HUES64 (cell line): Measurements from ENCODE around the gene MGAT4A.

ENCODE experiments used
- H3K27ac ChIP-seq: 2 replicates; pipeline ENCODE4 v1.7.0; 2013; ENCODE audit warnings: low read depth, low read length, inconsistent platforms
- H3K27me3 ChIP-seq: 2 replicates; pipeline ENCODE4 v1.6.1; 2013; ENCODE audit warnings: mild to moderate bottlenecking, low read length; ENCODE audit not compliant: insufficient read depth
- H3K36me3 ChIP-seq: 2 replicates; pipeline ENCODE4 v1.6.1; 2013; ENCODE audit warnings: mild to moderate bottlenecking, low read length; ENCODE audit not compliant: insufficient read depth
- H3K4me1 ChIP-seq: 2 replicates; pipeline ENCODE4 v1.6.1; 2013; ENCODE audit warnings: mild to moderate bottlenecking, low read length, moderate library complexity; ENCODE audit not compliant: insufficient read depth
- H3K4me3 ChIP-seq: 2 replicates; pipeline ENCODE4 v1.5.1; 2013; ENCODE audit warnings: mild to moderate bottlenecking, low read length, moderate library complexity
- H3K9ac ChIP-seq: 2 replicates; pipeline ENCODE4 v1.6.1; 2013; ENCODE audit warnings: mild to moderate bottlenecking, low read depth, low read length
- H3K9me3 ChIP-seq: 2 replicates; pipeline ENCODE4 v1.6.1; 2013; ENCODE audit warnings: low read depth, low read length; ENCODE audit not compliant: insufficient read depth
- WGBS: fragments of 150-250, 120-280 bp; methylation state at CpG from one replicate; pipeline ENCODE4 v1.1.7; 2013; ENCODE audit warnings: missing lambda C conversion rate; 5-methylcytosine and 5-hydroxymethylcytosine counted together

MGAT4A gene

DNA sequence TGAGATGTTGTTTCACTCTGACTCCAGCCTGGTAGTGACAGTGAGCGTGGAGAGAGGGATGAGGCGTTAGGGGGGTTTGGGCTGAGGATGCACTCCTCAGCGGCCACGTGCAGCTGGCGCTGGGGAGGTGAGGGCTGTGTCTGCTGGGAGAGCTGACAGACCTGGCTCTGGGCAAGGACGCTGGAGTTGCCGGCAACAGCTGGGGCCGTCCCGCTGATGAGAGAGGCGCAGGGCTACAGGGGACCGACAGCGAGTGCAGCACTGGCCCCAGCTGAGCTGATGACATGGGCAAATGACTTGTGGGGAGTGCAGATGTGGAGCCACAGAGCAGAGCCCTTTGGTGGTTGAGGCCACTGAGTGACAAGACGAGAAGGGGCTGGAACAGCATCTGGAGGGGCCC is 161.0 kb downstream of the MGAT4A start:
- WGBS = 96% methylated on average over 13 of the region's 13 CpGs
- Histone ChIP-seq H3K9me3 (no peaks in the 10 kb centered on the region), H3K4me3 (no peak overlapping the region), H3K27me3 (no peaks in the 10 kb centered on the region), H3K27ac (no peak overlapping the region), H3K9ac (no peak overlapping the region), H3K4me1 (no peaks in the 10 kb centered on the region), H3K36me3 (peaks cover 56% of the 10 kb centered on the region)

DNA sequence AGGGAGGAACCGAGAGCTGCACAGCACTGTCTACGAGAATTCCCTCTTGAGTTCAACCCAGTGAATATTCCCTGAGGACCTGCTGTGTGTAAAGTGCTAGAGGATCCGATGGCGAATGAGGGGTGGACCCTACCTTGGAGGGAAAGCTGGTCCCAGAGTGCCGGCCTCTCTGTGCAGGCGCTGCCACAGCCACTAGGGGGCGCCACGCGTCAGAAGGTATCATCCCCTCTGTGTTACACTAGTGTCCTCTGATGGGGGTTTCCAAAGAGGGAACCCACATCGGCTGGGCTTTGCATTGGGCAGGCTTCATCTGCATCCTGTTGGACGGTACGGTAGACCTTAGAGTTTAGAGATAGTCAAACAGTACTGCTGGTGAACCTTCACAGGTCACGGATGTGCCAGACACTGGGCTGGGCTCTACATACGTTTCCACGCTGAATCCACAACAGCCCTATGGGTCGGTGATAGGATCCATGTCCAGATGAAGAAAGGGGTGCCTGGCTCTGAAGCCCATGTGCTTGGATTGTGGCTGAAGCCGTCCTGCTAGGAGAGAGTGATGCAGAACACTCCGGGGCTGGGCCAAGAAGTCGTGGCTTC is 161.6 kb downstream of the MGAT4A start:
- H3K36me3 ChIP-seq = peaks cover 62% of the 10 kb centered on the region
- H3K27ac ChIP-seq = no peak overlapping the region
- H3K4me3 ChIP-seq = no peak overlapping the region
- H3K9ac ChIP-seq = no peak overlapping the region
- no peaks in the 10 kb centered on the region for H3K27me3 ChIP-seq
- 69% methylated on average over 19 of the region's 19 CpGs for WGBS
- no peaks in the 10 kb centered on the region for H3K9me3 ChIP-seq
- no peaks in the 10 kb centered on the region for H3K4me1 ChIP-seq
